Lower leg skin (tissue), 4 donors: Measurements from ENCODE around the gene TCAIM. TPM values are rescaled to one million over a fixed set of nuclear protein-coding genes. Genes with fewer than 3 reads are reported as not detected.
A peak's percentile ranks its signal among the peaks of the same experiment; 100 is the strongest.

Experiments
- DNase-seq, 2 donors: peaks; one replicate each; pipeline ENCODE4 v3.0.0-alpha.2; 2019; ENCODE audit warnings: low spot score in 2 of 2
- H3K4me3 ChIP-seq: fragments of 200-600 bp; sonication (generic); 2 replicates; pipeline ENCODE4 v1.5.1; 2017; ENCODE audit warnings: mild to moderate bottlenecking, low read depth; ENCODE audit not compliant: poor library complexity, severe bottlenecking
- POLR2A ChIP-seq, 2 donors: fragments of 450-650 bp; IDR thresholded peaks; one replicate each; pipeline ENCODE4 v1.6.1; 2016 to 2017; ENCODE audit warnings: antibody characterized with exemption in 2 of 2, mild to moderate bottlenecking in 1 of 2, moderate library complexity in 1 of 2
- WGBS, 2 donors: methylation state at CpG; one replicate each; pipeline ENCODE4 v1.1.5; 2018; 5-methylcytosine and 5-hydroxymethylcytosine counted together
- intact Hi-C: fragments of 100-400 bp; cut with DNase I; formaldehyde crosslinking; loops from one replicate; pipeline ENCODE4 v1.15.0; 2023; ENCODE audit warnings: low total_unique reads
- total RNA-seq, 4 donors: library from RNA; depleted of rRNA; stranded (reverse); fragments of >200 nt; gene quantifications; one replicate each; pipeline ENCODE4 v1.1.0, GENCODE V29; 2016
- TF ChIP-seq, protein P1 (sequence below), 3 donors: fragments of 450-650 bp; IDR thresholded peaks; one replicate each; pipeline ENCODE4 v1.5.1; 2016; ENCODE audit warnings: antibody characterized with exemption in 3 of 3, mild to moderate bottlenecking in 3 of 3, moderate library complexity in 2 of 3

Gene TCAIM, protein sequence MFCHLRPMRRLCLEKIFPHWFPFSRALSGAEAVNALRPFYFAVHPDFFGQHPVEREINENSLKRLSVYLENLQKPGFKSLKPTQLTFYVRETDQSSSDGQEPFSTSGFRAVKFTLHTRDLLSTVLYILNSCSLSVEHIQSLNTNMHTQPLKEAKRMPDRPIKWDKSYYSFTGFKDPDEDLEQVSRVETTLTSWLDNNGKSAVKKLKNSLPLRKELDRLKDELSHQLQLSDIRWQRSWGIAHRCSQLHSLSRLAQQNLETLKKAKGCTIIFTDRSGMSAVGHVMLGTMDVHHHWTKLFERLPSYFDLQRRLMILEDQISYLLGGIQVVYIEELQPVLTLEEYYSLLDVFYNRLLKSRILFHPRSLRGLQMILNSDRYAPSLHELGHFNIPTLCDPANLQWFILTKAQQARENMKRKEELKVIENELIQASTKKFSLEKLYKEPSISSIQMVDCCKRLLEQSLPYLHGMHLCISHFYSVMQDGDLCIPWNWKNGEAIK
- total RNA-seq: 10 to 100 TPM; 16.6 to 20.0 (median 18.5) TPM

DNA sequence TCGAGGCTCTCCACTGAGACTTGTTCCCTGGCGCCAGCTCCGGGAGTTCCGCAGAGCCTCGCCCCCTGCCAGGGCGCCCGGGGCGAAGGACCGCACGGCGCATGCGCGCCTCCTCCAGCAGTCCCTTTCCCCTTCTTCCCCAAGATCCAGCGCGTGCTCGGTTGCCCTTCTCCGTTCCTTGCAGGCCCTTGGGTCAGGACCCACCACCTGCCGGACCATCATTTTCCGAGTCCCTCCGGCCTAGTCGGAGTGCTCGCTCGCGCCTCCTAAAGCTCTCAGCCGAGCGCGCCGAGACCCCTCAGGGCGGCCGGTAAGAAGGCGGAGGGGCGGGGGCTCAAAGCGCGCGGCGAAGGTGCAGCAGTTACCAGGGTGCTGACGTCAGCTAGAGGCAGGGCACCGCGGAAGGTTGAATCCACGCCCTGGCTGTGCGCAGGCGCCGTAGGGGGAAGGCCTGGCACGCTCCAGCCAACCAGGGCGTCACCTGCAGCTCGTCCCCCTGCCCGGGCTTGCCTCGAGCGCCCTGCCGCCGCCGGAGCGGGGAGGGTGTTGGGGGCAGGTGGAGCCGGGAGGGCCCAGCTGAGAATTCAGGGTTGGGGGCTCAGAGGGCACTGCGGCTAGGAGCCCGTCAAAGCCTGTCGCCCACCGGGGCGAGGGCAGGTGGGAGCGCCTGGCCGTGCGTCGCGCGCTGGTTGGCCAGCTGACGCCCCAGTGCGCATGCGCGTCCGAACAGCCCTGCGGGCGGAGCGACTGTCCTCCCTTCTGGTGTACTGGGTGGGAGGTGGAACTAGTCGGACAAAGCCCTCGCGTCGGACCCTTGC, at the start of gene TCAIM:
TSS of gene TCAIM (plus strand) at position 757 of the 818 bp plus-strand sequence. CDS start 16,017 bp downstream, outside the sequence.
- TF ChIP-seq POLR2A (IDR thresholded peaks at IDR 0.05): no peak
- TF ChIP-seq, protein P1, sequence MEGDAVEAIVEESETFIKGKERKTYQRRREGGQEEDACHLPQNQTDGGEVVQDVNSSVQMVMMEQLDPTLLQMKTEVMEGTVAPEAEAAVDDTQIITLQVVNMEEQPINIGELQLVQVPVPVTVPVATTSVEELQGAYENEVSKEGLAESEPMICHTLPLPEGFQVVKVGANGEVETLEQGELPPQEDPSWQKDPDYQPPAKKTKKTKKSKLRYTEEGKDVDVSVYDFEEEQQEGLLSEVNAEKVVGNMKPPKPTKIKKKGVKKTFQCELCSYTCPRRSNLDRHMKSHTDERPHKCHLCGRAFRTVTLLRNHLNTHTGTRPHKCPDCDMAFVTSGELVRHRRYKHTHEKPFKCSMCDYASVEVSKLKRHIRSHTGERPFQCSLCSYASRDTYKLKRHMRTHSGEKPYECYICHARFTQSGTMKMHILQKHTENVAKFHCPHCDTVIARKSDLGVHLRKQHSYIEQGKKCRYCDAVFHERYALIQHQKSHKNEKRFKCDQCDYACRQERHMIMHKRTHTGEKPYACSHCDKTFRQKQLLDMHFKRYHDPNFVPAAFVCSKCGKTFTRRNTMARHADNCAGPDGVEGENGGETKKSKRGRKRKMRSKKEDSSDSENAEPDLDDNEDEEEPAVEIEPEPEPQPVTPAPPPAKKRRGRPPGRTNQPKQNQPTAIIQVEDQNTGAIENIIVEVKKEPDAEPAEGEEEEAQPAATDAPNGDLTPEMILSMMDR (IDR thresholded peaks at IDR 0.05): no peak
- intact Hi-C loops: loop anchor here (5.0 kb wide), 1 partner anchor 1646 kb away; no protein-coding TSS in a partner anchor
- peak; percentile 95 to 99 for DNase-seq
- peak within 1 kb of the TSS; percentile 77 for H3K4me3 ChIP-seq
- WGBS, 2 donors: 0 to 1% methylated on average over 60 of the region's 77 CpGs

DNA sequence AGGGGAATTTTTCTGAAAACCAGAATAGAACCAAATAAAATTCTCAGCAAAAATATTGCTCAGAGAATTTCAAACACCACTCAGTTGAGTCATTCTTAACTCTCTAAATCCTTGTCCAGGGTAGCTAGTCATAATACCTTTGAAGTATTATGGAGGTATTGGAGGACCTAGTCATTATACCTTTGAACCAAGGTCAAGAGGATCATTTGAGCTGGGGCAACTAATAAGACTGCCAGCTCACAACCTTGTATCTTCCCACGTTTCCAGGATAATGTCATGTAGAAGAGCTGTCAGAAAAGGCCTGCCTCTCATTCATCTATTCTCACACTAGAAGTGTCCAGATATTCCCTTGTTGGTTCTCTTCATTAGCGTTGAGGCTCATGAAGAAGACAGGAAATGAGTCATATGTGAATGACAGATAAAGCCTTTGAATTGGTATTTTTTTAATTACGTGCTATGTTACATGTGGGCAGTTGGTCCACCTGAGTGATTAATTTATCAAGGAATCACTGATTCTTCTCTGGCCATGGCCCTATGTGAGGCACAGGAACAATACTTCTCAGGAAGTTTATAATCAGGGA, 48.6 kb upstream of the TCAIM start:
- TF ChIP-seq, protein P1 (IDR thresholded peaks at IDR 0.05): no peak
- TF ChIP-seq POLR2A (IDR thresholded peaks at IDR 0.05): no peak
- WGBS, 2 donors: 63 to 69% methylated on average over 3 of the region's 3 CpGs
- H3K4me3 ChIP-seq: no peak overlapping the region
- intact Hi-C loops: no loop called here
- DNase-seq: no peak

DNA sequence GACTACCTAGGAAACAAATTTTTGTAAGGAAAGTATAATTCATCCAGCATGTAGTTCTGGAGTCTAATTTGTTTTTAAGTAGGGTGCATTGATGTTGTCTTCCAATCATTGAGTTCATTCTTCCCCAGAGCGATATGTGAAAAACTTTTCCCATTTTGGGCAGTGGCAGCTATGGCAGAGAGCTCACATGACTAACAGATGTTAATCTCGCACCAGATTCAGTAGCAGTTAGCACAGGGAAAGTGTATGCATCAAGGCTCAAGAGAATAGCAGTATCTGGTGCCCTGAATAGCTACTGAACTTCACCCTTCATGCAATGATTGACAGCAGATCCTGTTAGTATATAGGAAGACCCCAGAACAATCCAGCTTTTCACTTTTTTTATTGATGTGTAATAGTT, 46.3 kb upstream of the TCAIM start:
- WGBS, 2 donors: 57 to 77% methylated on average over 2 of the region's 2 CpGs
- TF ChIP-seq POLR2A (IDR thresholded peaks at IDR 0.05): no peak
- TF ChIP-seq, protein P1 (IDR thresholded peaks at IDR 0.05): no peak
- H3K4me3 ChIP-seq: no peak overlapping the region
- no peak for DNase-seq
- intact Hi-C loops: no loop called here

DNA sequence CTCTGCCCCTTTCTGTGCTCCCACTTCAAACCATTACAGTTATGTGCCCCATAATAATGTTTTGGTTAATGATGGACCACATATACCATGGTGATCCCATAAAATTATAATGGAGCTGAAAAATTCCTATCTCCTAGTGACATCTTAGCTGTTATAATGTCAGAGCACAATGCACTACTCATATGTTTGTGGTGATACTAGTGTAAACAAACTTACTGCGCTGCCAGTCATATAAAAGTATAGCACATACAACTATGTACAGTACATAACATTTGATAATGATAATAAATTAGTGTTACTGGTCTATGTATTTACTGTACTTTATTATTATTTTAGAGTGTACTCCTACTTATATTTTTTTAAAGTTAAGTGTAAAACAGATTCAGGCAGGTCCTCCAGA, 45.6 kb upstream of the TCAIM start:
- 85 to 96% methylated on average over 1 of the region's 1 CpG for WGBS, 2 donors
- DNase-seq: no peak
- intact Hi-C loops: no loop called here
- H3K4me3 ChIP-seq: no peak overlapping the region
- TF ChIP-seq, protein P1 (IDR thresholded peaks at IDR 0.05): no peak
- TF ChIP-seq POLR2A (IDR thresholded peaks at IDR 0.05): no peak

DNA sequence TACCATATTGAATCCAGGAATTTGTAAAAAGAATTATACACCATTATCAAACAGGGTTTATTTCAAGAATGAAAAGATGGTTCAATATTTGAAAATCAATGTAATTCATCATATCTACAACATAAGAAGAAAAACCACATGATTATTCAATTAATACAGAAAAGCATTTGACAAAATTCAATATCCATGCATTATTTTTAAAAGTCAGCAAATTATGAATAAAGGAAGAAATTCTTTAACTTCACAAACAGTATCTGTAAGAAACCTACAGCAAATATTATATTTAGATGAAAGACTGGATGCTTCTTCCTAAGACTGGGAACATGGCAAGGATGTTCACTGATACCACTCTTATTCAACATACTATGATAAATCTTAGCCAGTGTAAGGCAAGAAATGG, 41.3 kb upstream of the TCAIM start:
- no peak overlapping the region for H3K4me3 ChIP-seq
- no peak for TF ChIP-seq POLR2A (IDR thresholded peaks at IDR 0.05)
- TF ChIP-seq, protein P1 (IDR thresholded peaks at IDR 0.05): no peak
- DNase-seq: no peak
- intact Hi-C loops: no loop called here
